SK-N-SH (cell line): ENCODE measurements around the gene MED26.

ENCODE experiments used
- POLR2AphosphoS5 ChIP-seq: IDR thresholded peaks from 2 replicates; pipeline ENCODE4 v1.6.1; 2012; ENCODE audit warnings: low read depth, low read length
- YY1 ChIP-seq: IDR thresholded peaks from 2 replicates; pipeline ENCODE4 v1.4.0; 2012; ENCODE audit warnings: low read depth, mild to moderate bottlenecking
- TF ChIP-seq, protein P1 (sequence below): fragments of 200-600 bp; sonication (generic); IDR thresholded peaks from 2 replicates; pipeline ENCODE4 v1.6.1; 2017; ENCODE audit warnings: antibody characterized with exemption, mild to moderate bottlenecking, moderate library complexity
- TF ChIP-seq, protein P2 (sequence below): fragments of 150-350 bp; IDR thresholded peaks from 2 replicates; pipeline ENCODE4 v1.6.1; 2017; ENCODE audit warnings: antibody characterized with exemption, low read length, low read depth, borderline replicate concordance
- TF ChIP-seq, protein P3 (sequence below): IDR thresholded peaks from 2 replicates; pipeline ENCODE4; 2012
- TF ChIP-seq, protein P4 (sequence below): IDR thresholded peaks from 2 replicates; pipeline ENCODE4 v1.4.0; 2012; ENCODE audit warnings: low read depth, borderline replicate concordance
- TF ChIP-seq, protein P5 (sequence below): IDR thresholded peaks from 2 replicates; pipeline ENCODE4 v1.4.0; 2012; ENCODE audit warnings: low read depth, borderline replicate concordance
- TF ChIP-seq, protein P6 (sequence below): IDR thresholded peaks from 2 replicates; pipeline ENCODE4 v1.6.1; 2012; ENCODE audit warnings: mild to moderate bottlenecking, low read depth, low read length, moderate library complexity

DNA sequence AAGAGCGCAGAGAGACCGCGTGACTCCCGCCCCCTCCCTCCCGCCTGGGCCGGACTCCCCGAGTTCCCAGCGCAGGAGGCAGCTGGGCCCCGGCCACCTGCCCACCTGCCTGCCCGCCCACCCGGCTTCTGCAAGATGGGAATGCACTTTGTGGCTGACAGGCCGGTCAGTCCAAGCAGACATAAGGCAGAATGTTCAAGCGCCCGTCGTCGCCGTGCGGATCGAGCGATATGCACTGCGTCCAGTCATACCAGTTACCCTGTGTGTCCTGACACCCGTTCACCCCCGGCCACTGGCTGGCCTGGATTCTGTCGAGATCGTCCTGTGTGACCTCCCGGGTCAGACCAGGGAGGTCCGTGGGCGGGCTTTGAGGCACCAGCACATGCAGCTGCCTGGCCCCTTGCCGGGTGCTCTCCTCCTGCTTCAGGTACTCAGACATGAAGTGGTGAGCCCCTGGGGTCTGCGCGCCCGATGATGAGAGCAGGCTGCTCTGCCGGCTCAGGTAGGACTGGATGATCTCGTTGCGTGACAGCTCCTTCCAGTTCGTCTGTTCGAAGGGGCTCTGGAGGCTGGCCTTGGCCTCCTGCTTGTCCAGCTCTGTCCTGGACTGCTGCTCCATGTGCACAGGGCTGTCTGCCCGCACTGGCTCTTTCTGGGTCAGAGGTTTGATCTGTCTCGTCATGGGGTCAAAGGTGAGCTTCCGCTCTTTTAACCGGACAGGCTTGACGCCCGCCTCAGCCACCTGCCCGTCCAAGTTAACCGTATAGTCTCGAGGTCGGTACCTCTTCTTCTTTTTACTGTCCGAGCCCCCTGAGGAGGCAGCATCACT, 51.9 kb downstream of the MED26 start:
- TF ChIP-seq, protein P1, sequence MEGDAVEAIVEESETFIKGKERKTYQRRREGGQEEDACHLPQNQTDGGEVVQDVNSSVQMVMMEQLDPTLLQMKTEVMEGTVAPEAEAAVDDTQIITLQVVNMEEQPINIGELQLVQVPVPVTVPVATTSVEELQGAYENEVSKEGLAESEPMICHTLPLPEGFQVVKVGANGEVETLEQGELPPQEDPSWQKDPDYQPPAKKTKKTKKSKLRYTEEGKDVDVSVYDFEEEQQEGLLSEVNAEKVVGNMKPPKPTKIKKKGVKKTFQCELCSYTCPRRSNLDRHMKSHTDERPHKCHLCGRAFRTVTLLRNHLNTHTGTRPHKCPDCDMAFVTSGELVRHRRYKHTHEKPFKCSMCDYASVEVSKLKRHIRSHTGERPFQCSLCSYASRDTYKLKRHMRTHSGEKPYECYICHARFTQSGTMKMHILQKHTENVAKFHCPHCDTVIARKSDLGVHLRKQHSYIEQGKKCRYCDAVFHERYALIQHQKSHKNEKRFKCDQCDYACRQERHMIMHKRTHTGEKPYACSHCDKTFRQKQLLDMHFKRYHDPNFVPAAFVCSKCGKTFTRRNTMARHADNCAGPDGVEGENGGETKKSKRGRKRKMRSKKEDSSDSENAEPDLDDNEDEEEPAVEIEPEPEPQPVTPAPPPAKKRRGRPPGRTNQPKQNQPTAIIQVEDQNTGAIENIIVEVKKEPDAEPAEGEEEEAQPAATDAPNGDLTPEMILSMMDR: no peak
- no peak for TF ChIP-seq POLR2AphosphoS5
- TF ChIP-seq, protein P2, sequence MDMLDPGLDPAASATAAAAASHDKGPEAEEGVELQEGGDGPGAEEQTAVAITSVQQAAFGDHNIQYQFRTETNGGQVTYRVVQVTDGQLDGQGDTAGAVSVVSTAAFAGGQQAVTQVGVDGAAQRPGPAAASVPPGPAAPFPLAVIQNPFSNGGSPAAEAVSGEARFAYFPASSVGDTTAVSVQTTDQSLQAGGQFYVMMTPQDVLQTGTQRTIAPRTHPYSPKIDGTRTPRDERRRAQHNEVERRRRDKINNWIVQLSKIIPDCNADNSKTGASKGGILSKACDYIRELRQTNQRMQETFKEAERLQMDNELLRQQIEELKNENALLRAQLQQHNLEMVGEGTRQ: no peak
- no peak for TF ChIP-seq YY1
- TF ChIP-seq, protein P3, sequence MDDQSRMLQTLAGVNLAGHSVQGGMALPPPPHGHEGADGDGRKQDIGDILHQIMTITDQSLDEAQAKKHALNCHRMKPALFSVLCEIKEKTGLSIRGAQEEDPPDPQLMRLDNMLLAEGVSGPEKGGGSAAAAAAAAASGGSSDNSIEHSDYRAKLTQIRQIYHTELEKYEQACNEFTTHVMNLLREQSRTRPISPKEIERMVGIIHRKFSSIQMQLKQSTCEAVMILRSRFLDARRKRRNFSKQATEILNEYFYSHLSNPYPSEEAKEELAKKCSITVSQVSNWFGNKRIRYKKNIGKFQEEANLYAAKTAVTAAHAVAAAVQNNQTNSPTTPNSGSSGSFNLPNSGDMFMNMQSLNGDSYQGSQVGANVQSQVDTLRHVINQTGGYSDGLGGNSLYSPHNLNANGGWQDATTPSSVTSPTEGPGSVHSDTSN: no peak
- TF ChIP-seq, protein P4, sequence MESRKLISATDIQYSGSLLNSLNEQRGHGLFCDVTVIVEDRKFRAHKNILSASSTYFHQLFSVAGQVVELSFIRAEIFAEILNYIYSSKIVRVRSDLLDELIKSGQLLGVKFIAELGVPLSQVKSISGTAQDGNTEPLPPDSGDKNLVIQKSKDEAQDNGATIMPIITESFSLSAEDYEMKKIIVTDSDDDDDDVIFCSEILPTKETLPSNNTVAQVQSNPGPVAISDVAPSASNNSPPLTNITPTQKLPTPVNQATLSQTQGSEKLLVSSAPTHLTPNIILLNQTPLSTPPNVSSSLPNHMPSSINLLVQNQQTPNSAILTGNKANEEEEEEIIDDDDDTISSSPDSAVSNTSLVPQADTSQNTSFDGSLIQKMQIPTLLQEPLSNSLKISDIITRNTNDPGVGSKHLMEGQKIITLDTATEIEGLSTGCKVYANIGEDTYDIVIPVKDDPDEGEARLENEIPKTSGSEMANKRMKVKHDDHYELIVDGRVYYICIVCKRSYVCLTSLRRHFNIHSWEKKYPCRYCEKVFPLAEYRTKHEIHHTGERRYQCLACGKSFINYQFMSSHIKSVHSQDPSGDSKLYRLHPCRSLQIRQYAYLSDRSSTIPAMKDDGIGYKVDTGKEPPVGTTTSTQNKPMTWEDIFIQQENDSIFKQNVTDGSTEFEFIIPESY: no peak
- TF ChIP-seq, protein P5, sequence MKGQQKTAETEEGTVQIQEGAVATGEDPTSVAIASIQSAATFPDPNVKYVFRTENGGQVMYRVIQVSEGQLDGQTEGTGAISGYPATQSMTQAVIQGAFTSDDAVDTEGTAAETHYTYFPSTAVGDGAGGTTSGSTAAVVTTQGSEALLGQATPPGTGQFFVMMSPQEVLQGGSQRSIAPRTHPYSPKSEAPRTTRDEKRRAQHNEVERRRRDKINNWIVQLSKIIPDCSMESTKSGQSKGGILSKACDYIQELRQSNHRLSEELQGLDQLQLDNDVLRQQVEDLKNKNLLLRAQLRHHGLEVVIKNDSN: no peak
- TF ChIP-seq, protein P6, sequence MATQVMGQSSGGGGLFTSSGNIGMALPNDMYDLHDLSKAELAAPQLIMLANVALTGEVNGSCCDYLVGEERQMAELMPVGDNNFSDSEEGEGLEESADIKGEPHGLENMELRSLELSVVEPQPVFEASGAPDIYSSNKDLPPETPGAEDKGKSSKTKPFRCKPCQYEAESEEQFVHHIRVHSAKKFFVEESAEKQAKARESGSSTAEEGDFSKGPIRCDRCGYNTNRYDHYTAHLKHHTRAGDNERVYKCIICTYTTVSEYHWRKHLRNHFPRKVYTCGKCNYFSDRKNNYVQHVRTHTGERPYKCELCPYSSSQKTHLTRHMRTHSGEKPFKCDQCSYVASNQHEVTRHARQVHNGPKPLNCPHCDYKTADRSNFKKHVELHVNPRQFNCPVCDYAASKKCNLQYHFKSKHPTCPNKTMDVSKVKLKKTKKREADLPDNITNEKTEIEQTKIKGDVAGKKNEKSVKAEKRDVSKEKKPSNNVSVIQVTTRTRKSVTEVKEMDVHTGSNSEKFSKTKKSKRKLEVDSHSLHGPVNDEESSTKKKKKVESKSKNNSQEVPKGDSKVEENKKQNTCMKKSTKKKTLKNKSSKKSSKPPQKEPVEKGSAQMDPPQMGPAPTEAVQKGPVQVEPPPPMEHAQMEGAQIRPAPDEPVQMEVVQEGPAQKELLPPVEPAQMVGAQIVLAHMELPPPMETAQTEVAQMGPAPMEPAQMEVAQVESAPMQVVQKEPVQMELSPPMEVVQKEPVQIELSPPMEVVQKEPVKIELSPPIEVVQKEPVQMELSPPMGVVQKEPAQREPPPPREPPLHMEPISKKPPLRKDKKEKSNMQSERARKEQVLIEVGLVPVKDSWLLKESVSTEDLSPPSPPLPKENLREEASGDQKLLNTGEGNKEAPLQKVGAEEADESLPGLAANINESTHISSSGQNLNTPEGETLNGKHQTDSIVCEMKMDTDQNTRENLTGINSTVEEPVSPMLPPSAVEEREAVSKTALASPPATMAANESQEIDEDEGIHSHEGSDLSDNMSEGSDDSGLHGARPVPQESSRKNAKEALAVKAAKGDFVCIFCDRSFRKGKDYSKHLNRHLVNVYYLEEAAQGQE: no peak
